Measurements from ENCODE around the gene FGF22.

The FGF22 gene

DNA sequence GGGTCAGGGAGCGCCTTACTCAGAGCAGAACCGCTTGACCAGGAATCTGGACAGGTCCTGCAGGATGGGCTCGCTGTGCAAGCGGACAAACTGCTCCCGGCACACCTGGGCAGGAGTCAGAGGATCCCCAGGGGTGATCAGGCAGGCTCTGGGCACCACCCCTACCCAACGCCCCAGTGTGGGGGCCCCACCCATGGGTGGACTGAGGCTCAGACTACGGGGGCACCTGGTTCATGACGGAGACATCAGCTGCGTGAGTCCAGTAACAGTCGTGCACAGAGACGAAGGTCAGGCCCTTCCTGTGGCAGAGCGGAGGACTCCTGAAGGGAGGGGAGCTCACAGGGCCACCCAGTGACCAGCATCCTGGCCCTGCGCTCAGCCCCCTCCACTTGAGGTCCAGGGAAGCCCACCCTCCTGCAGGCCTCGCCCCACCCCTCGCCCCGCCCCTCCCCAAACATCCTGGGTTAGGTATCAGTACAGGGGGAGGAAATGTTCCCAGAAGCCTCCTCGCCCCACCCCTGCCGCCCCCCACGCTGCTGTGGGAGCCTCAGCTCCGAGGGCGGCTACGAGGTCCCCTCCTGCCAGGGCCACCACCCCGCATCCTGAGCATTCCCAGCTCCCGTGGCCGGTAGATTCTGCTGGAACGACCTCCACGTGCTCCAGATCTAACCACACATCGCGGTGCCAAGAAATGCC is 22.0 kb upstream of the FGF22 start:
- Histone ChIP-seq H3K27ac (ENCODE audit: low read length) (no peak overlapping the region), H3K9me3 (ENCODE audit: insufficient read depth, low read length, severe bottlenecking) (no peaks in the 10 kb centered on the region)
- ATAC-seq (ENCODE audit: insufficient read depth, low read depth), result no peak

DNA sequence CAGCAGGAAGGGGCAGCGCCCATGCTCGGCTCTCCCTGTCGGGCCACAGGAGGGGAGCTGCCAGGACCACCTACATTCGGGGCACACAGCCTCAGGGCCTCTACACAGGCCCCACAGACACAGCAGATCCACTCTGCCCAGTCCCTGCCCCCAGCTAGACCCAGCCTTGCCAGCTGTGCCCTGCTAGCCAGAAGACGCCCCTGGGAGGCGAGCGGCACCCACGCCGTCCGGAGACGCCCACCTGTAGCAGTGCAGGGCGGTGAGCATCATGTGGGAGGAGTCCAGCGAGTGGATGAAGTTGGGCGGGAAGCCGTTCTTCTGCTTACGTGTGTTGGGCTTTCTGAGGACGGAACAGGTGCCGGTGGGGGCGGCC is 21.4 kb upstream of the FGF22 start:
- no peaks in the 10 kb centered on the region for H3K9me3 ChIP-seq (ENCODE audit: insufficient read depth, low read length, severe bottlenecking)
- peaks cover 71% of the 10 kb centered on the region for H3K36me3 ChIP-seq (ENCODE audit: insufficient read depth, low read length)
- DNase-seq, result no peak
- H3K4me1 ChIP-seq (ENCODE audit: insufficient read depth, low read length), result no peaks in the 10 kb centered on the region
- TF ChIP-seq EZH2 (IDR thresholded peaks at IDR 0.05; ENCODE audit: borderline replicate concordance, low read depth, low read length, severe bottlenecking), result no peak
- TF ChIP-seq, protein P1, sequence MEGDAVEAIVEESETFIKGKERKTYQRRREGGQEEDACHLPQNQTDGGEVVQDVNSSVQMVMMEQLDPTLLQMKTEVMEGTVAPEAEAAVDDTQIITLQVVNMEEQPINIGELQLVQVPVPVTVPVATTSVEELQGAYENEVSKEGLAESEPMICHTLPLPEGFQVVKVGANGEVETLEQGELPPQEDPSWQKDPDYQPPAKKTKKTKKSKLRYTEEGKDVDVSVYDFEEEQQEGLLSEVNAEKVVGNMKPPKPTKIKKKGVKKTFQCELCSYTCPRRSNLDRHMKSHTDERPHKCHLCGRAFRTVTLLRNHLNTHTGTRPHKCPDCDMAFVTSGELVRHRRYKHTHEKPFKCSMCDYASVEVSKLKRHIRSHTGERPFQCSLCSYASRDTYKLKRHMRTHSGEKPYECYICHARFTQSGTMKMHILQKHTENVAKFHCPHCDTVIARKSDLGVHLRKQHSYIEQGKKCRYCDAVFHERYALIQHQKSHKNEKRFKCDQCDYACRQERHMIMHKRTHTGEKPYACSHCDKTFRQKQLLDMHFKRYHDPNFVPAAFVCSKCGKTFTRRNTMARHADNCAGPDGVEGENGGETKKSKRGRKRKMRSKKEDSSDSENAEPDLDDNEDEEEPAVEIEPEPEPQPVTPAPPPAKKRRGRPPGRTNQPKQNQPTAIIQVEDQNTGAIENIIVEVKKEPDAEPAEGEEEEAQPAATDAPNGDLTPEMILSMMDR (IDR thresholded peaks at IDR 0.05; ENCODE audit: borderline replicate concordance, extremely low read depth, low read length, poor library complexity, severe bottlenecking), result no peak
- H3K4me2 ChIP-seq (ENCODE audit: insufficient read depth, low read length), result no peak overlapping the region
- H3K79me2 ChIP-seq (ENCODE audit: insufficient read depth, low read length), result no peaks in the 10 kb centered on the region
- no peak for ATAC-seq (ENCODE audit: insufficient read depth, low read depth)
- no peak overlapping the region for H2AFZ ChIP-seq (ENCODE audit: low read depth, low read length)
- no peak overlapping the region for H3K9ac ChIP-seq (ENCODE audit: low read depth, low read length)
- no peak overlapping the region for H3K27ac ChIP-seq (ENCODE audit: low read length)
- H3K4me3 ChIP-seq (ENCODE audit: low read depth in 1 of 2, low read length in 2 of 2), result no peak overlapping the region
- H3K27me3 ChIP-seq (ENCODE audit: insufficient read depth, low read length, poor library complexity), result no peaks in the 10 kb centered on the region
- peaks cover 3% of the 10 kb centered on the region; the same call in 1 of the 2 replicates for H4K20me1 ChIP-seq (ENCODE audit: insufficient read depth, low read length)

More for the DNA sequence above, 22.0 kb upstream of the FGF22 start:
- Histone ChIP-seq H3K79me2 (ENCODE audit: insufficient read depth, low read length) (no peaks in the 10 kb centered on the region), H3K4me2 (ENCODE audit: insufficient read depth, low read length) (no peak overlapping the region), H3K36me3 (ENCODE audit: insufficient read depth, low read length) (peaks cover 69% of the 10 kb centered on the region), H3K4me3 (ENCODE audit: low read depth in 1 of 2, low read length in 2 of 2) (no peak overlapping the region), H3K4me1 (ENCODE audit: insufficient read depth, low read length) (no peaks in the 10 kb centered on the region), H4K20me1 (ENCODE audit: insufficient read depth, low read length) (peaks cover 3% of the 10 kb centered on the region; the same call in 1 of the 2 replicates), H3K27me3 (ENCODE audit: insufficient read depth, low read length, poor library complexity) (no peaks in the 10 kb centered on the region), H2AFZ (ENCODE audit: low read depth, low read length) (no peak overlapping the region), H3K9ac (ENCODE audit: low read depth, low read length) (no peak overlapping the region)
- no peak for DNase-seq
- no peak for TF ChIP-seq EZH2 (IDR thresholded peaks at IDR 0.05; ENCODE audit: borderline replicate concordance, low read depth, low read length, severe bottlenecking)
- TF ChIP-seq, protein P1 (IDR thresholded peaks at IDR 0.05; ENCODE audit: borderline replicate concordance, extremely low read depth, low read length, poor library complexity, severe bottlenecking), result no peak

DNA sequence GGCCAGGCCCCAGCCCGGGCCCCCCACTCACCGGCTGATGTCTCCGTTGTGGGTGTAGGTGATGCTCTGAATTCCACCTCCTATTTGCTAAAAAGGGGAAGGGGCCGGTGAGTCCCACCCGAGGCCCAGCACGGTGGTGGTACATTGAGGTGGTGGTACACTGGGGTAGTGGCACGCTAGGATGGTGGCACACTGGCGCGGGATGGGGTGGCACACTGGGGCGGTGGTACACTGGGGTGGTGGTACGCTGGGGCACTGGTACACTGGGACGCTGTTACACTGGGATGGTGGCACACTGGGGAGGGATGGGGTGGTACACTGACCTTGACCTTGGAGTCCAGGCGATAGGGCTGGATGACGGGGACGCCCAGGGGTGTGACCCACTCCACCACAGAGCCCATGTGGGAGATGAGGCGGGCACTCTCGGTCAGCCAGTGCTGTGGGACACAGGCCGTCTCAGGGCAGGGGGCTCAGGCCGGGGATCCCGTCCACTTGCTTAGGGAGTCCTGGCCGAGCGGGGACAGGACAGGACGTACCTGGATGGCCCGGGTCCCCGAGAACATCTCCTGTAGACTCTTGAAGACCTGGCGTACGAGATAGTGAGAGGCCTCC is 20.9 kb upstream of the FGF22 start:
- no peak overlapping the region for H3K4me3 ChIP-seq (ENCODE audit: low read depth in 1 of 2, low read length in 2 of 2)
- no peaks in the 10 kb centered on the region for H3K27me3 ChIP-seq (ENCODE audit: insufficient read depth, low read length, poor library complexity)
- TF ChIP-seq, protein P1 (IDR thresholded peaks at IDR 0.05; ENCODE audit: borderline replicate concordance, extremely low read depth, low read length, poor library complexity, severe bottlenecking), result no peak
- TF ChIP-seq EZH2 (IDR thresholded peaks at IDR 0.05; ENCODE audit: borderline replicate concordance, low read depth, low read length, severe bottlenecking), result no peak
- ATAC-seq (ENCODE audit: insufficient read depth, low read depth) (no peak), DNase-seq (no peak)
- no peak overlapping the region for H3K9ac ChIP-seq (ENCODE audit: low read depth, low read length)
- no peak overlapping the region for H2AFZ ChIP-seq (ENCODE audit: low read depth, low read length)
- H4K20me1 ChIP-seq (ENCODE audit: insufficient read depth, low read length), result peaks cover 8% of the 10 kb centered on the region; the same call in 1 of the 2 replicates
- peaks cover 76% of the 10 kb centered on the region for H3K36me3 ChIP-seq (ENCODE audit: insufficient read depth, low read length)
- H3K4me2 ChIP-seq (ENCODE audit: insufficient read depth, low read length), result no peak overlapping the region
- no peak overlapping the region for H3K27ac ChIP-seq (ENCODE audit: low read length)
- H3K9me3 ChIP-seq (ENCODE audit: insufficient read depth, low read length, severe bottlenecking), result no peaks in the 10 kb centered on the region
- H3K79me2 ChIP-seq (ENCODE audit: insufficient read depth, low read length), result no peaks in the 10 kb centered on the region
- no peaks in the 10 kb centered on the region for H3K4me1 ChIP-seq (ENCODE audit: insufficient read depth, low read length)
